ENCODE measurements around the gene TMEM178A.

TMEM178A gene

GRCh38 chr2:39762448-39762847 is 96.7 kb downstream of the TMEM178A start:
- DNase-seq, result no peak

All from COR-L47 (cell line).